Endodermal cell (in vitro differentiated cells): ENCODE measurements around the gene SCN3B. TPM values are rescaled to one million over a fixed set of nuclear protein-coding genes. Genes with fewer than 3 reads are reported as not detected.

Experiments
- DNase-seq: peaks from one replicate; pipeline ENCODE4 v3.0.0-alpha.2; 2017
- H3K27ac ChIP-seq: 2 replicates; pipeline ENCODE4 v1.5.1; 2013; ENCODE audit warnings: mild to moderate bottlenecking, low read depth, low read length, moderate library complexity
- H3K27me3 ChIP-seq: 2 replicates; pipeline ENCODE4 v1.6.1; 2013; ENCODE audit warnings: mild to moderate bottlenecking, low read length, moderate library complexity; ENCODE audit not compliant: insufficient read depth, control insufficient read depth, poor library complexity, severe bottlenecking
- H3K36me3 ChIP-seq: 2 replicates; pipeline ENCODE4 v1.7.0; 2013; ENCODE audit warnings: mild to moderate bottlenecking, low read length, moderate library complexity; ENCODE audit not compliant: control insufficient read depth, insufficient read depth
- H3K4me1 ChIP-seq: one replicate; pipeline ENCODE4 v1.7.0; 2013; ENCODE audit warnings: low read length; ENCODE audit not compliant: control insufficient read depth, insufficient read depth
- H3K4me3 ChIP-seq: 2 replicates; pipeline ENCODE4 v1.5.1; 2013; ENCODE audit warnings: mild to moderate bottlenecking, low read length, moderate library complexity
- H3K9ac ChIP-seq: 2 replicates; pipeline ENCODE4 v1.6.1; 2013; ENCODE audit warnings: mild to moderate bottlenecking, low read length, moderate library complexity; ENCODE audit not compliant: poor library complexity, severe bottlenecking; ENCODE audit errors: extremely low read depth
- H3K9me3 ChIP-seq: 2 replicates; pipeline ENCODE4 v1.6.1; 2013; ENCODE audit warnings: mild to moderate bottlenecking, low read length, moderate library complexity; ENCODE audit not compliant: control insufficient read depth
- H3K27ac Mint-ChIP-seq: 2 replicates; pipeline ENCODE4 v1.8.0; 2020; ENCODE audit warnings: mixed read lengths
- H3K27me3 Mint-ChIP-seq: 2 replicates; pipeline ENCODE4 v1.8.0; 2021; ENCODE audit warnings: mild to moderate bottlenecking, mixed read lengths; ENCODE audit not compliant: insufficient read depth
- H3K36me3 Mint-ChIP-seq: 2 replicates; pipeline ENCODE4 v1.8.0; 2020; ENCODE audit warnings: low read depth, mixed read lengths
- H3K4me1 Mint-ChIP-seq: 2 replicates; pipeline ENCODE4 v1.8.0; 2020; ENCODE audit warnings: mixed read lengths
- H3K4me3 Mint-ChIP-seq: 2 replicates; pipeline ENCODE4 v1.8.0; 2020; ENCODE audit warnings: mild to moderate bottlenecking, moderate library complexity, mixed read lengths
- H3K9me3 Mint-ChIP-seq: 2 replicates; pipeline ENCODE4 v1.8.0; 2020; ENCODE audit warnings: mild to moderate bottlenecking, mixed read lengths
- WGBS, 2 experiments: methylation state at CpG; one replicate each; pipeline versions ENCODE4 v1.1.5 to v1.1.7; 2013; ENCODE audit warnings: missing lambda C conversion rate in 2 of 2, mixed read lengths in 1 of 2; ENCODE audit not compliant: insufficient coverage in 1 of 2, insufficient read length in 1 of 2; 5-methylcytosine and 5-hydroxymethylcytosine counted together
- total RNA-seq, 2 donors: library from RNA; stranded (reverse); fragmentation: NEBNext Ultra II Directional in 1 of 2; extraction: Animal tissue kit (Norgen Biotek cat#: 25700) in 1 of 2; gene quantifications; 2 replicates in 1 of 2; 3 replicates in 1 of 2; pipeline ENCODE4 v1.2.1, GENCODE V29; 2021
- TF ChIP-seq, protein P1 (sequence below): fragments of 200-600 bp; sonication (generic); conservative IDR thresholded peaks from 2 replicates; pipeline ENCODE4 v1.5.0; 2021; ENCODE audit warnings: antibody characterized with exemption, mild to moderate bottlenecking

Gene SCN3B
- total RNA-seq, 2 donors from 2014 or later: 0.51 to 0.90 TPM

DNA sequence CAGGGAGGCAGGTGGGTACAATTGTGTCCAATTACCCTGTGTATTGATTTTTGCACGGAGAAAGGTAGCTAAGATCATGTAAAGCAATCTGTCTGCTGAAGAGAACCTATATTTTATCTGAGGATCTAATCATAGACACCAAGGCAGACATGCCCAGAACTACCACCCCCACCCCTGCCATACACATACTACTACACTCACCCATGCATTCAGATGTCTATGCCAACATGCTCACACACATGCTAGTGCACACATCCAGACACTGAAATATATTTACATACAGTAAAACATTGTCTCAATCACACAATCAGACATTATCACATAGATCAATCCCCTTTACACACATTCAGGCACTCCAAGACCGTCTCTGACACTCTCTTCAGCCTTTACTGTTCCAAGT lies 1.8 kb downstream of the SCN3B start:
- peaks cover 58% of the 10 kb centered on the region for H3K27me3 Mint-ChIP-seq
- peaks cover 8% of the 10 kb centered on the region for H3K4me1 Mint-ChIP-seq
- H3K9me3 ChIP-seq: no peaks in the 10 kb centered on the region
- H3K27ac Mint-ChIP-seq: no peak overlapping the region
- no peak for DNase-seq
- TF ChIP-seq, protein P1, sequence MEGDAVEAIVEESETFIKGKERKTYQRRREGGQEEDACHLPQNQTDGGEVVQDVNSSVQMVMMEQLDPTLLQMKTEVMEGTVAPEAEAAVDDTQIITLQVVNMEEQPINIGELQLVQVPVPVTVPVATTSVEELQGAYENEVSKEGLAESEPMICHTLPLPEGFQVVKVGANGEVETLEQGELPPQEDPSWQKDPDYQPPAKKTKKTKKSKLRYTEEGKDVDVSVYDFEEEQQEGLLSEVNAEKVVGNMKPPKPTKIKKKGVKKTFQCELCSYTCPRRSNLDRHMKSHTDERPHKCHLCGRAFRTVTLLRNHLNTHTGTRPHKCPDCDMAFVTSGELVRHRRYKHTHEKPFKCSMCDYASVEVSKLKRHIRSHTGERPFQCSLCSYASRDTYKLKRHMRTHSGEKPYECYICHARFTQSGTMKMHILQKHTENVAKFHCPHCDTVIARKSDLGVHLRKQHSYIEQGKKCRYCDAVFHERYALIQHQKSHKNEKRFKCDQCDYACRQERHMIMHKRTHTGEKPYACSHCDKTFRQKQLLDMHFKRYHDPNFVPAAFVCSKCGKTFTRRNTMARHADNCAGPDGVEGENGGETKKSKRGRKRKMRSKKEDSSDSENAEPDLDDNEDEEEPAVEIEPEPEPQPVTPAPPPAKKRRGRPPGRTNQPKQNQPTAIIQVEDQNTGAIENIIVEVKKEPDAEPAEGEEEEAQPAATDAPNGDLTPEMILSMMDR: no peak
- H3K36me3 ChIP-seq: no peaks in the 10 kb centered on the region
- no peak overlapping the region for H3K9ac ChIP-seq
- H3K27me3 ChIP-seq: peaks cover 47% of the 10 kb centered on the region
- H3K4me1 ChIP-seq: peaks cover 6% of the 10 kb centered on the region
- no peak overlapping the region for H3K27ac ChIP-seq
- WGBS, 2 experiments: 80 to 100% methylated on average over 1 to 2 of the region's 2 CpGs
- H3K36me3 Mint-ChIP-seq: no peaks in the 10 kb centered on the region
- H3K4me3 Mint-ChIP-seq: no peak overlapping the region
- H3K4me3 ChIP-seq: no peak overlapping the region
- H3K9me3 Mint-ChIP-seq: no peaks in the 10 kb centered on the region

DNA sequence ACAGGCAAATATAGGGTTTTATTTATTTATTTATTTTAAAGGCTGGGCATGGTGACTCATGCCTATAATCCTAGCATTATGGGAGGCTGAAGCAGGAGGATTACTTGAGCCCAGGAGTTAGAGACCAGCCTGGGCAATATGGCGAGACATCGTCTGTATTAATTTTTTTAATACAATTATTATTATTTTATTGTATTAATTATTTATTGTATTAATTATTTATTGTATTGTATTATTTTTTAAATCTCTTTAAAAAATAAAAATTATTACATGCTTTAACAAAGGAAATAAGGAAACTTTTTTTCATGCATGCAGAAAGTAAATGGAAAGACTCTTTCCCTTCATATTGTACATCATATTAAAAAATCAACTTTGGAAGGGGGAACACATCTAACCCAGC lies 3.5 kb downstream of the SCN3B start:
- Histone ChIP-seq H3K9ac (no peak overlapping the region), H3K4me3 (no peak overlapping the region), H3K27me3 (peaks cover 38% of the 10 kb centered on the region), H3K9me3 (no peaks in the 10 kb centered on the region), H3K36me3 (no peaks in the 10 kb centered on the region), H3K4me1 (peaks cover 6% of the 10 kb centered on the region), H3K27ac (no peak overlapping the region)
- no peak overlapping the region for H3K27ac Mint-ChIP-seq
- TF ChIP-seq, protein P1: no peak
- peaks cover 47% of the 10 kb centered on the region for H3K27me3 Mint-ChIP-seq
- no CpG with 5 or more reads among the region's 2 CpGs for WGBS, 2 experiments
- no peak for DNase-seq
- H3K4me3 Mint-ChIP-seq: no peak overlapping the region
- no peaks in the 10 kb centered on the region for H3K9me3 Mint-ChIP-seq
- H3K36me3 Mint-ChIP-seq: no peaks in the 10 kb centered on the region
- peaks cover 8% of the 10 kb centered on the region for H3K4me1 Mint-ChIP-seq

DNA sequence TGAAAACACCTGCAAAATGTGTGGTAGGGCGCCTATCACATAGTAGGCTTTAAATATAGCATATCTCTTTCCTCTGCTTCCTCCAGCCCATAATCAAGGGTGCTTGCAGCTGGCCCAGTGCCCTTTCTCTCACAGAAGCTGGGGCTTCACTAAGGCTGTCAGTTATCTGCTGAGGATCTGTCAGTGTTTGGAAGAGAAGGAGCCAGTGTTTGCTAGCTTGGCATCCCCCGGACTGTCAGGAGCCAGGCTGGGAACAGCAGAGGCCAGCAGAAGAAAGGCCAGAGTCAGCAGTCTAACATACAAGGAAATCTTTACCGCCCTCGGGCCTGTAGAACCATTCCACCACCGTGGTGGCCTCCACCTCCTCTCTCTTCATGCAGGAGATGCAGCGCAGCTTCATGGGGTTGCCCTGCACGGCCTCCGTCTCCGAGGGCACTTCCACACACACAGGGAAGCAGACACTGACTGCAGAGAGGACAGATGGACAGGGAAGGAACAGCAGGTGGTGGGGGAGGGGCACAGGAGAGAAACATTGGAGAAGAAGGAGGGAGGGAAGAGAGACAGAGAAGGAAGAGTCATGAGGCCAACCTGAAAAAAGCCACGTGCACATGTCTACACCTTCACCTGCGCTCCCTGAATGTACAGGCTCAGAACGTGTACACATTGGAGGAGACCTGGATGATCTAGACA lies 9.0 kb downstream of the SCN3B start:
- Mint-ChIP-seq H3K27ac (no peak overlapping the region), H3K4me3 (no peak overlapping the region), H3K36me3 (no peaks in the 10 kb centered on the region), H3K4me1 (peaks cover 3% of the 10 kb centered on the region), H3K27me3 (peaks cover 12% of the 10 kb centered on the region), H3K9me3 (no peaks in the 10 kb centered on the region)
- Histone ChIP-seq H3K9ac (no peak overlapping the region), H3K36me3 (no peaks in the 10 kb centered on the region), H3K4me1 (no peaks in the 10 kb centered on the region), H3K9me3 (no peaks in the 10 kb centered on the region), H3K27me3 (peaks cover 4% of the 10 kb centered on the region), H3K27ac (no peak overlapping the region), H3K4me3 (no peak overlapping the region)
- TF ChIP-seq, protein P1: no peak
- WGBS, 2 experiments: 87 to 90% methylated on average over 6 to 12 of the region's 12 CpGs
- DNase-seq: no peak
